ENCODE measurements around the gene MESP2.

- no peak for TF ChIP-seq ZBTB33 (IDR thresholded peaks at IDR 0.05)
- no peak for TF ChIP-seq TAF1 (conservative IDR thresholded peaks at IDR 0.05)
Observed at GRCh38 chr15:89785774-89786140, 9.6 kb downstream of the MESP2 start.

Data from liver (tissue), 2 donors.